ENCODE measurements around the gene TEPSIN. TPM values are rescaled to one million over a fixed set of nuclear protein-coding genes. Genes with fewer than 3 reads are reported as not detected.

The TEPSIN gene
- total and polyA plus RNA-seq, 2 of the 13 experiments (the other 11 are each of a cell fraction or from before 2014, with no cell fraction given) = 16.1 to 18.8 TPM

DNA sequence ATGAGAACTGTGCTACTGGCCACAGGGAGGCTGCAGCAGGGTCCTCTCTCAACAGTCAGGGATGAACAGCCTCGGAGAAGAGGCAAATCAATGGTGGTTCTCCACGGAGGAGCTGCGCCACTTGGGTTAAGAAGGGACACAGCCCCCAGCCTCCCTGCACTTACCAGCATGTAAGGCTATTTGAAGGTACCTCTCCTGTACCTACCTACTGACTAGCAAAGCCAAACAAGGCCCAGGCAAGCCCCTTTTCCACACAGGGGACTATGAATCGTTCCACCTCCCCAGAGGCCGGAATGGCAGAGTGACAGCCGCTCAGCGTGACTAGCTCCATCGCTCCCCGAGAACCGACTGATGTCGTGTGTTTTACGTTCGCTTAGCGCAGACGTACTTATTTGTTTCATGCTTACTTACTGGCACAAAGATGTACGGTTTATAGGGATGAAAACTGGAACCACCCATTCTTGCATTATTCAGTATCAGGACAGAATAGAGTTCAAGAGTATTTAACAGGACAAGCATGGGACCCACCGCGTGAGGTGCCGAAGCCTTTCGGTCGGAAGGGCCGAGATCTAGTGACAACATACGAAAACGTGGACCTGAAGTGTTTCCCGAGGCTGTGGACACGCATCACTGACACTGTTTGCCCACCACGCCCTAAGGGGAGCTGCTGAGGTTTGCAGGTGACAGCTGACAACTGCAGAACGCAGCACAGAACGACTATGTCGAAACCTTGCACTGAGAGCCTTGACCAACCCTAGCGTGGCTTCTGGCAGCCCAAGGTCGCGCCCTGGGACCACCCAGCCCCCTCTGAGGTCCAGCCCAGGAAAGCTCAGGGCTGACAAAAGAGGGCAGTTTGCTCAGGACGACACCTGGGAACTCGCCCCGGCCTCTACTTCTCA lies 1.0 kb downstream of the TEPSIN start (continued):
- TF ChIP-seq ZNF383 (CRISPR knock-in tag; IDR thresholded peaks at IDR 0.05; ENCODE audit: borderline replicate concordance) (no peak), ZNF337 (CRISPR knock-in tag; IDR thresholded peaks at IDR 0.05; ENCODE audit: borderline replicate concordance, low read depth) (no peak), CEBPB (IDR thresholded peaks at IDR 0.05; ENCODE audit: borderline replicate concordance, low read depth, low read length) (0 out of 2 replicates have a peak, but pooled peaks have one; percentile 11), RXRA (CRISPR knock-in tag; IDR thresholded peaks at IDR 0.05) (peak; percentile 5; the same call in 1 of the 2 replicates), ZFAT (CRISPR knock-in tag; conservative IDR thresholded peaks at IDR 0.05) (no peak), TAF1 (CRISPR knock-in tag; IDR thresholded peaks at IDR 0.05) (no peak), GATA4 (IDR thresholded peaks at IDR 0.05; ENCODE audit: borderline replicate concordance, low read depth) (no peak), HOXA3 (CRISPR knock-in tag; IDR thresholded peaks at IDR 0.05) (0 out of 2 replicates have a peak, but pooled peaks have one; percentile 4), RARA (CRISPR knock-in tag; IDR thresholded peaks at IDR 0.05) (no peak), MIER3 (CRISPR knock-in tag; IDR thresholded peaks at IDR 0.05; ENCODE audit: borderline replicate concordance) (0 out of 2 replicates have a peak, but pooled peaks have one; percentile 39), EZH2 (conservative IDR thresholded peaks at IDR 0.05; ENCODE audit: low read depth, low read length) (no peak), FOXK2 (IDR thresholded peaks at IDR 0.05) (no peak), ONECUT2 (CRISPR knock-in tag; IDR thresholded peaks at IDR 0.05) (no peak), KLF16 (CRISPR knock-in tag; IDR thresholded peaks at IDR 0.05) (no peak)
- TF ChIP-seq, protein P1, sequence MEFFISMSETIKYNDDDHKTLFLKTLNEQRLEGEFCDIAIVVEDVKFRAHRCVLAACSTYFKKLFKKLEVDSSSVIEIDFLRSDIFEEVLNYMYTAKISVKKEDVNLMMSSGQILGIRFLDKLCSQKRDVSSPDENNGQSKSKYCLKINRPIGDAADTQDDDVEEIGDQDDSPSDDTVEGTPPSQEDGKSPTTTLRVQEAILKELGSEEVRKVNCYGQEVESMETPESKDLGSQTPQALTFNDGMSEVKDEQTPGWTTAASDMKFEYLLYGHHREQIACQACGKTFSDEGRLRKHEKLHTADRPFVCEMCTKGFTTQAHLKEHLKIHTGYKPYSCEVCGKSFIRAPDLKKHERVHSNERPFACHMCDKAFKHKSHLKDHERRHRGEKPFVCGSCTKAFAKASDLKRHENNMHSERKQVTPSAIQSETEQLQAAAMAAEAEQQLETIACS (CRISPR knock-in tag; IDR thresholded peaks at IDR 0.05) = no peak
- TF ChIP-seq, protein P2, sequence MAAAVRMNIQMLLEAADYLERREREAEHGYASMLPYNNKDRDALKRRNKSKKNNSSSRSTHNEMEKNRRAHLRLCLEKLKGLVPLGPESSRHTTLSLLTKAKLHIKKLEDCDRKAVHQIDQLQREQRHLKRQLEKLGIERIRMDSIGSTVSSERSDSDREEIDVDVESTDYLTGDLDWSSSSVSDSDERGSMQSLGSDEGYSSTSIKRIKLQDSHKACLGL (CRISPR knock-in tag; IDR thresholded peaks at IDR 0.05) = peak; percentile 11; the same call in 1 of the 2 replicates
- TF ChIP-seq, protein P3, sequence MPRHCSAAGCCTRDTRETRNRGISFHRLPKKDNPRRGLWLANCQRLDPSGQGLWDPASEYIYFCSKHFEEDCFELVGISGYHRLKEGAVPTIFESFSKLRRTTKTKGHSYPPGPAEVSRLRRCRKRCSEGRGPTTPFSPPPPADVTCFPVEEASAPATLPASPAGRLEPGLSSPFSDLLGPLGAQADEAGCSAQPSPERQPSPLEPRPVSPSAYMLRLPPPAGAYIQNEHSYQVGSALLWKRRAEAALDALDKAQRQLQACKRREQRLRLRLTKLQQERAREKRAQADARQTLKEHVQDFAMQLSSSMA (CRISPR knock-in tag; IDR thresholded peaks at IDR 0.05) = no peak
- TF ChIP-seq, protein P4, sequence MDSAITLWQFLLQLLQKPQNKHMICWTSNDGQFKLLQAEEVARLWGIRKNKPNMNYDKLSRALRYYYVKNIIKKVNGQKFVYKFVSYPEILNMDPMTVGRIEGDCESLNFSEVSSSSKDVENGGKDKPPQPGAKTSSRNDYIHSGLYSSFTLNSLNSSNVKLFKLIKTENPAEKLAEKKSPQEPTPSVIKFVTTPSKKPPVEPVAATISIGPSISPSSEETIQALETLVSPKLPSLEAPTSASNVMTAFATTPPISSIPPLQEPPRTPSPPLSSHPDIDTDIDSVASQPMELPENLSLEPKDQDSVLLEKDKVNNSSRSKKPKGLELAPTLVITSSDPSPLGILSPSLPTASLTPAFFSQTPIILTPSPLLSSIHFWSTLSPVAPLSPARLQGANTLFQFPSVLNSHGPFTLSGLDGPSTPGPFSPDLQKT (CRISPR knock-in tag; IDR thresholded peaks at IDR 0.05; ENCODE audit: borderline replicate concordance) = no peak
- TF ChIP-seq, protein P5, sequence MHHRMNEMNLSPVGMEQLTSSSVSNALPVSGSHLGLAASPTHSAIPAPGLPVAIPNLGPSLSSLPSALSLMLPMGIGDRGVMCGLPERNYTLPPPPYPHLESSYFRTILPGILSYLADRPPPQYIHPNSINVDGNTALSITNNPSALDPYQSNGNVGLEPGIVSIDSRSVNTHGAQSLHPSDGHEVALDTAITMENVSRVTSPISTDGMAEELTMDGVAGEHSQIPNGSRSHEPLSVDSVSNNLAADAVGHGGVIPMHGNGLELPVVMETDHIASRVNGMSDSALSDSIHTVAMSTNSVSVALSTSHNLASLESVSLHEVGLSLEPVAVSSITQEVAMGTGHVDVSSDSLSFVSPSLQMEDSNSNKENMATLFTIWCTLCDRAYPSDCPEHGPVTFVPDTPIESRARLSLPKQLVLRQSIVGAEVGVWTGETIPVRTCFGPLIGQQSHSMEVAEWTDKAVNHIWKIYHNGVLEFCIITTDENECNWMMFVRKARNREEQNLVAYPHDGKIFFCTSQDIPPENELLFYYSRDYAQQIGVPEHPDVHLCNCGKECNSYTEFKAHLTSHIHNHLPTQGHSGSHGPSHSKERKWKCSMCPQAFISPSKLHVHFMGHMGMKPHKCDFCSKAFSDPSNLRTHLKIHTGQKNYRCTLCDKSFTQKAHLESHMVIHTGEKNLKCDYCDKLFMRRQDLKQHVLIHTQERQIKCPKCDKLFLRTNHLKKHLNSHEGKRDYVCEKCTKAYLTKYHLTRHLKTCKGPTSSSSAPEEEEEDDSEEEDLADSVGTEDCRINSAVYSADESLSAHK (CRISPR knock-in tag; IDR thresholded peaks at IDR 0.05; ENCODE audit: borderline replicate concordance) = no peak
- TF ChIP-seq, protein P6, sequence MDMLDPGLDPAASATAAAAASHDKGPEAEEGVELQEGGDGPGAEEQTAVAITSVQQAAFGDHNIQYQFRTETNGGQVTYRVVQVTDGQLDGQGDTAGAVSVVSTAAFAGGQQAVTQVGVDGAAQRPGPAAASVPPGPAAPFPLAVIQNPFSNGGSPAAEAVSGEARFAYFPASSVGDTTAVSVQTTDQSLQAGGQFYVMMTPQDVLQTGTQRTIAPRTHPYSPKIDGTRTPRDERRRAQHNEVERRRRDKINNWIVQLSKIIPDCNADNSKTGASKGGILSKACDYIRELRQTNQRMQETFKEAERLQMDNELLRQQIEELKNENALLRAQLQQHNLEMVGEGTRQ (IDR thresholded peaks at IDR 0.05; ENCODE audit: low read depth, low read length) = no peak
- TF ChIP-seq, protein P6 (CRISPR knock-in tag; IDR thresholded peaks at IDR 0.05; ENCODE audit: borderline replicate concordance) = no peak
